Measurements from ENCODE around the gene PRKACA. TPM values are rescaled to one million over a fixed set of nuclear protein-coding genes. Genes with fewer than 3 reads are reported as not detected.

PRKACA gene
- total RNA-seq, 1 donor from 2014 or later: 17.6 TPM

- no peak for DNase-seq (ENCODE audit: low spot score)
Measured at GRCh38 chr19:14096272-14096992, 21.1 kb downstream of the PRKACA start.

DNA sequence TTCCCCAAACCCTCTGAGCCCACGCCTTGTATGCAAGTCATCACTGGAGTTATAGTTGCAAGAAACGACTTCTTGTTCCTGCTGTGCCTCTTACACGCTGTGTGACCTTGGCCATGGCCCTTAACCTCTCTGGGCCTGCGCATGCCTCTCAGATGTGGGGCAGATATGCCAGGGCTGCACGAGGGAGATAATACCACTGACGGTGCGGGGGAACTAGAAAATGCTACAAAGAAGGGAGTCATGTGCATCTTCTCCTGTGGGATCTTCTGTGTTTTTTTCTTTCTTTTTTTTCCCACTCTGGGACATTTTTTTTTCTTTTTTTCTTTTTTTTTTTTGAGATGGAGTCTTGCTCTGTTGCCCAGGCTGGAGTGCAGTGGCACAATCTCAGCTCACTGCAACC lies 22.7 kb downstream of the PRKACA start:
- no peak for DNase-seq (ENCODE audit: low spot score)

DNA sequence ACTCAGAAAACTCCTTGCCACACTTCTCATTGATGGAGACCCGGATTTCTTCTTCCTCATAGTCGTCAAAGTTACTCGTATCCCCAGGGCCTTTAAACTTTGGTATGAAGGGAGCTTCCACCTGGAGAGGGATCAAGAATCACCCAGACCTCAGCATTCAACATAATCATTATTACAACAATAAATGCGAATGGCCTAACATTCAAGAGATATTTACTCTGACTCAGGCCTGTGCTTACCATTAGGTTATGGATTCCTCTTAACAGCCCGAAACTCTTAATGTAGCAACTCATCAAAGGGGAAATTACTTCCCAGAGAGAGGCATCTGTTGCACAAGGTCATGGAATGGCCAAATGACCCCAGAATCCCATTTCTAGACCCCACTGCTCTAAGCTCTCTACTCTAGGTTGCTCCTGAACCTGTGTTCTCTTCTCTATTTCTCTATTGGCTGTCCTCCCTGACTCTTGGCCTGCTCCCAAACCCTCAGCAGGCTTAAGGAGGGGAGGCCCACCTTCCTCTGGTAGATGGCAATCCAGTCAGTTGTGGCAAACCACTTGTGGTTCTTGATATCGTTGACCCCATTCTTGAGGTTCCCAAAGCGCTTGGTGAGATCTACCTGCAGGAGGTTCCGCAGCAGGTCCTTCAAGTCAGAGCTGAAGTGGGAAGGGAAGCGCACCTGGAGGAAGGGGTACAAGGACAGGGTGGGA lies 24.3 kb downstream of the PRKACA start:
- no peak for DNase-seq (ENCODE audit: low spot score)

GRCh38 chr19:14091813-14092462 lies 25.6 kb downstream of the PRKACA start:
- no peak for DNase-seq (ENCODE audit: low spot score)

GRCh38 chr19:14091081-14091812 lies 26.3 kb downstream of the PRKACA start:
- DNase-seq (ENCODE audit: low spot score): peak; percentile 76

- peak; percentile 93 for DNase-seq (ENCODE audit: low spot score)
Measured at GRCh38 chr19:14090509-14091080, 27.0 kb downstream of the PRKACA start, which contains the start of gene SAMD1. SAMD1 (minus strand) TSS chr19:14090751.

GRCh38 chr19:14089662-14090508 lies 27.7 kb downstream of the PRKACA start:
- DNase-seq (ENCODE audit: low spot score): peak; percentile 51

DNA sequence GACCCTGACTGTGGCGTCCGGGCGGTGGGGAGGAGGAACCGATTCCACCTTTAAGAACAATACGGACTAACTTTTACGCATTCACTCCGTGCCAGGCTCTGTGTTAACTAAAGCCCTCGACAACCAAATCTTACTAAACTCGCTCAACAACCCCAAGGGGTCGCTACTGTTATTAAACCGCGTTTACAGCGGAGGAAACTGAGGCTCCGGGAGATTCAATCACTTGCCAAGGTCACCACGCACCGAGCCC lies 28.2 kb downstream of the PRKACA start:
- no peak for DNase-seq (ENCODE audit: low spot score)

GRCh38 chr19:14088634-14089411 lies 28.7 kb downstream of the PRKACA start:
- no peak for DNase-seq (ENCODE audit: low spot score)

- DNase-seq (ENCODE audit: low spot score): no peak
Measured at GRCh38 chr19:14086098-14086497, 31.5 kb downstream of the PRKACA start.

DNA sequence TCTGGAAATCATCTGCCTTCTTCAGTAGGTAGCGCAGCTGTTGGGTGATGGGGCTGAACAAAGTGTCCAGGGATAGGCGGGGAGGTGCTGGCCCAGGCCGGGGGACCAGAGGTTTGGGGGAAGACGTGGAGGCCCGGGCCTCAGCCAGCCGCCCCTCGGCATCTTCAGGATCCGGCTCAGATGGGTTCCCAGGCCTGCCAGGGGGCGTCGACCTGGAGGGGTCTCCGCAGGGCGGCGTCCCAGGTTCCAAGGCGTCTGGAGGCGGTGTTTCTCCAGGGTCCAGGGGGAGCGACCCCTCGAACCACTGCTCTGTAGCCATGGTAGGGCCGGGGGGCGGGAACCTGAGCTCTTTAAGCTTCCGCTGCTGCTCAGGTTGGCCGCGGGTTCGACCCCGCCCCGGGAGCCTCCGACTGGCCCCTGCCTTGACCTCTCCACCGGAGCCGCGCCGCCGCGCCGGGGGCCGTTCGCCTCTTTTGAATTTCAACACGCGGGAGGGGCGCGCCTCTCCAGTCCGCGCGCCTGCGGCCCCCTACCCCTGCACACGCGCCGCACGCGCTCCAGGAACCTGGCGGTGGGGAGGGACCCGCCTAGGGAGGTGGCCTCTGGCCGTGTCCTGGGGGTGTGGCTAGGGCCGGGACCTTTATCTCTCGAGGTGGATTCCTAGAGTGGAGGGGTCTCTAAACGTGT lies 32.1 kb downstream of the PRKACA start, which contains the start of gene C19orf67:
TSS of gene C19orf67 (minus strand) at position 475 of the 687 bp plus-strand sequence. CDS start at position 319, 156 bp downstream.
- DNase-seq (ENCODE audit: low spot score): no peak

GRCh38 chr19:14082675-14082960 lies 34.9 kb downstream of the PRKACA start:
- no peak for DNase-seq (ENCODE audit: low spot score)

GRCh38 chr19:14081797-14082674 lies 35.5 kb downstream of the PRKACA start:
- no peak for DNase-seq (ENCODE audit: low spot score)

DNA sequence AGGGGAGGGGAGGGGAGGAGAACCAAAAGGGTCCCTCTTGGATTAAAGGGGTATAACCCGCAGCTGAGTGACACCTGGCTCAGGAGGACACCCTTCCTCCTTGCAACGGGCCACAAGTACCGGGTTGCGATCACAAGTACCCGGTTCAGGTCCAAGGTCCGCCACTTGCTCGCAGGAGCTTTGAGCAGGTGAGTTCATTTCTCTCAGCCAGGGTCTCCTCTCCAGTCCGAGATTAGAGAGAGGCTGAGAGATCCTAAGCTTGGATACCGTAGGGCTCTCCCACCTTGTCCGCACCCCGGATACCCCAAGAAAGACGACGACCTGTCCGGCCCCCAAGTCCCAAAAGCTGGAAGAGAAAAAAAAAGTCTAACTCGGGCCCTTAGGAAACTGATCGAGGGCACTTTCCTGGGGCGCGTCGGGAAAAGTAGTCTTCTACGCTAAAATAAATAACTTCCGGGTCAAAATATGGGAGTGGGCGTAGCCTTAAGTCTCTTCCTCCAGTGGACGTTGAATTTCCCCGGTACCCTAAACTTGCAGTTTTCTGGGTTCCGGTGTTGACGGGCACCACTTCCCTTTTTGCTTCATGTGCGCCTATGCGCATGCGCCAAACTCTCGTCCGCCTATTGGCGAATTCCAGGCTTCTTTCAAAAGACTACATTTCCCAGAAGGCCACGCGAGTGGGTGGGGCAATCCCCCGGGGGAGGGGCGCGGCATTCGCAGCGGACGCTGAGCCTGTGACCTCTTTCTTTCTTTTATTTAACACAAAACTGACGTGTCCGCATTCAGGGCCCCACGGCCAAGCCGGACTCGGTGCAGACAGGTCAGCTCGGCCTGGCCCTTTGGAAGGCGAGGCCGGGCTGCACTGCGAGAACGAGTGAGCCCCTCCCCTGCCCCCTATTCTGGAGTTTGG lies 36.4 kb downstream of the PRKACA start:
- DNase-seq (ENCODE audit: low spot score): peak; percentile 100

DNA sequence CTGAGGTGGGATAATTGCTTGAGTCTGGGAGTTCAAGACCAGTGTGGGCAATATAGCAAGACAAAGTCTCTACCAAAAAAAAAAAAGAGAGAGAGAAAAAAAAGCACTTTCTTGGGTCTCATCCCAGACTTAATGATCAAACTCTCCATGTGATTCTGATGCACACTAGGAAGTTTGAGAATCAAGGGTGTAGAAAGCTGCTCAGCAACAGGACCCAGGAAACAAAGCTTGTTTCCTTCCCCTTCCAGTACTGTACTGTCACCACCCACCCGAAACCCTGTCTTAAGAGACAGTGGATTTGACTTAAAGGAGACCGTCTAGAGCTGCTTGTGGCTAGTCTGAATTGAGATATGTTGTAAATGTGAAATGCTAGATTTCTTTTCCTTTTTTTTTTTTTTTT lies 39.2 kb downstream of the PRKACA start:
- no peak for DNase-seq (ENCODE audit: low spot score)

- peak; percentile 22 for DNase-seq (ENCODE audit: low spot score)
Measured at GRCh38 chr19:14073925-14074838, 43.4 kb downstream of the PRKACA start.

All from umbilical cord (tissue), 2 donors.